Neural progenitor cell (in vitro differentiated cells): ENCODE results near the gene TENM3. TPM values are rescaled to one million over a fixed set of nuclear protein-coding genes. Genes with fewer than 3 reads are reported as not detected.

ENCODE experiments used
- DNase-seq: peaks from one replicate; pipeline ENCODE4 v3.0.0-alpha.2; 2016; ENCODE audit warnings: low spot score
- H2AFZ ChIP-seq: fragments of 200-600 bp; sonication (generic); replicated peaks from 2 replicates; pipeline ENCODE4 v1.6.1; 2016; ENCODE audit warnings: antibody characterized with exemption
- H3F3A ChIP-seq: fragments of 200-600 bp; sonication (generic); 2 replicates; pipeline ENCODE4 v1.6.1; 2016; ENCODE audit warnings: antibody characterized with exemption, low read depth
- H3K27ac ChIP-seq: fragments of 200-600 bp; sonication (generic); 2 replicates; pipeline ENCODE4 v1.5.1; 2016; ENCODE audit warnings: mild to moderate bottlenecking
- H3K27me3 ChIP-seq: fragments of 200-600 bp; sonication (generic); 2 replicates; pipeline ENCODE4 v1.6.1; 2016; ENCODE audit warnings: mild to moderate bottlenecking, moderate library complexity
- H3K36me3 ChIP-seq: fragments of 200-600 bp; sonication (generic); 2 replicates; pipeline ENCODE4 v1.5.1; 2016
- H3K4me1 ChIP-seq: fragments of 200-600 bp; sonication (generic); 2 replicates; pipeline ENCODE4 v1.6.1; 2016; ENCODE audit warnings: mixed run types
- H3K4me2 ChIP-seq: fragments of 200-600 bp; sonication (generic); 2 replicates; pipeline ENCODE4 v1.6.1; 2016
- H3K4me3 ChIP-seq: fragments of 200-600 bp; sonication (generic); 2 replicates; pipeline ENCODE4 v1.5.1; 2016
- H3K79me2 ChIP-seq: fragments of 200-600 bp; sonication (generic); 2 replicates; pipeline ENCODE4 v1.6.1; 2016; ENCODE audit warnings: low read depth
- H3K9ac ChIP-seq: fragments of 200-600 bp; sonication (generic); 2 replicates; pipeline ENCODE4 v1.6.1; 2016
- H3K9me3 ChIP-seq: fragments of 200-600 bp; sonication (generic); 2 replicates; pipeline ENCODE4 v1.5.1; 2016; ENCODE audit warnings: low read depth
- H4K20me1 ChIP-seq: fragments of 200-600 bp; sonication (generic); 2 replicates; pipeline ENCODE4 v1.6.1; 2016; ENCODE audit warnings: low read depth
- H3K27ac Mint-ChIP-seq: 3 replicates; pipeline ENCODE4 v1.8.0; 2021; ENCODE audit warnings: mixed read lengths
- H3K27me3 Mint-ChIP-seq: 2 replicates; pipeline ENCODE4 v1.8.0; 2022; ENCODE audit warnings: low read depth, mild to moderate bottlenecking, inconsistent platforms, moderate library complexity, mixed read lengths; ENCODE audit not compliant: insufficient read depth
- H3K36me3 Mint-ChIP-seq: 3 replicates; pipeline ENCODE4 v1.8.0; 2021; ENCODE audit warnings: mixed read lengths
- H3K4me1 Mint-ChIP-seq: 3 replicates; pipeline ENCODE4 v1.8.0; 2021; ENCODE audit warnings: mixed read lengths
- H3K4me3 Mint-ChIP-seq: 3 replicates; pipeline ENCODE4 v1.8.0; 2021; ENCODE audit warnings: mild to moderate bottlenecking, moderate library complexity, mixed read lengths
- H3K9me3 Mint-ChIP-seq: 3 replicates; pipeline ENCODE4 v1.8.0; 2020; ENCODE audit warnings: mixed read lengths
- CTCF ChIP-seq: fragments of 200-600 bp; sonication (generic); IDR thresholded peaks from 2 replicates; pipeline ENCODE4 v1.5.1; 2017; ENCODE audit warnings: antibody characterized with exemption, mild to moderate bottlenecking
- EZH2 ChIP-seq: fragments of 200-600 bp; sonication (generic); IDR thresholded peaks from 2 replicates; pipeline ENCODE4 v1.6.1; 2017; ENCODE audit warnings: antibody characterized with exemption, mild to moderate bottlenecking, moderate library complexity
- EZH2phosphoT487 ChIP-seq: fragments of 200-600 bp; sonication (generic); IDR thresholded peaks from 2 replicates; pipeline ENCODE4 v1.6.1; 2017; ENCODE audit warnings: antibody characterized with exemption
- total RNA-seq: library from RNA; depleted of rRNA; stranded (reverse); fragments of >200 nt; gene quantifications from 2 replicates; pipeline ENCODE4 v1.2.3, GENCODE V29; 2015; ENCODE audit warnings: low replicate concordance

Gene TENM3
- total RNA-seq, 1 donor from 2014 or later, result 78.7 TPM

GRCh38 chr4:182679533-182679932 lies 436.3 kb downstream of the TENM3 start:
- Histone ChIP-seq H3K36me3 (peaks cover 12% of the 10 kb centered on the region), H3K9me3 (no peaks in the 10 kb centered on the region), H3K27ac (peak overlapping the region; percentile 31), H2AFZ (no peak overlapping the region), H3F3A (no peaks in the 10 kb centered on the region), H3K79me2 (no peaks in the 10 kb centered on the region), H3K4me3 (no peak overlapping the region), H3K9ac (no peak overlapping the region), H3K27me3 (no peaks in the 10 kb centered on the region), H3K4me2 (no peak overlapping the region), H3K4me1 (peaks cover 3% of the 10 kb centered on the region), H4K20me1 (no peaks in the 10 kb centered on the region)
- no peaks in the 10 kb centered on the region for H3K9me3 Mint-ChIP-seq
- DNase-seq, result peak; percentile 23
- peaks cover 33% of the 10 kb centered on the region for H3K36me3 Mint-ChIP-seq
- no peak overlapping the region for H3K4me3 Mint-ChIP-seq
- H3K4me1 Mint-ChIP-seq, result peaks cover 36% of the 10 kb centered on the region
- H3K27me3 Mint-ChIP-seq, result no peaks in the 10 kb centered on the region
- peak overlapping the region; percentile 73 for H3K27ac Mint-ChIP-seq
- TF ChIP-seq CTCF (no peak), EZH2 (no peak), EZH2phosphoT487 (no peak)

GRCh38 chr4:182680234-182680653 lies 437.0 kb downstream of the TENM3 start:
- peak overlapping the region; percentile 54 for H3K4me3 Mint-ChIP-seq
- Histone ChIP-seq H3K4me1 (peaks cover 3% of the 10 kb centered on the region), H3K27me3 (no peaks in the 10 kb centered on the region), H3K27ac (peak overlapping the region; percentile 31), H2AFZ (no peak overlapping the region), H3K4me2 (no peak overlapping the region), H3K4me3 (no peak overlapping the region), H3K36me3 (peaks cover 12% of the 10 kb centered on the region), H3K9ac (no peak overlapping the region), H3F3A (no peaks in the 10 kb centered on the region), H4K20me1 (no peaks in the 10 kb centered on the region), H3K79me2 (no peaks in the 10 kb centered on the region), H3K9me3 (no peaks in the 10 kb centered on the region)
- H3K27ac Mint-ChIP-seq, result peak overlapping the region; percentile 84
- peaks cover 36% of the 10 kb centered on the region for H3K4me1 Mint-ChIP-seq
- peaks cover 36% of the 10 kb centered on the region for H3K36me3 Mint-ChIP-seq
- TF ChIP-seq CTCF (no peak), EZH2phosphoT487 (no peak), EZH2 (no peak)
- no peaks in the 10 kb centered on the region for H3K9me3 Mint-ChIP-seq
- no peaks in the 10 kb centered on the region for H3K27me3 Mint-ChIP-seq
- peak; percentile 29 for DNase-seq

- Histone ChIP-seq H3K4me2 (no peak overlapping the region), H3K27me3 (no peaks in the 10 kb centered on the region), H3K4me1 (peaks cover 3% of the 10 kb centered on the region), H3K9ac (no peak overlapping the region), H4K20me1 (no peaks in the 10 kb centered on the region), H3K4me3 (no peak overlapping the region), H3K36me3 (peaks cover 17% of the 10 kb centered on the region), H3K27ac (no peak overlapping the region), H3F3A (no peaks in the 10 kb centered on the region), H2AFZ (no peak overlapping the region), H3K79me2 (no peaks in the 10 kb centered on the region), H3K9me3 (no peaks in the 10 kb centered on the region)
- Mint-ChIP-seq H3K4me1 (peaks cover 29% of the 10 kb centered on the region), H3K27me3 (no peaks in the 10 kb centered on the region), H3K9me3 (no peaks in the 10 kb centered on the region), H3K27ac (no peak overlapping the region), H3K36me3 (peaks cover 29% of the 10 kb centered on the region), H3K4me3 (no peak overlapping the region)
- no peak for DNase-seq
- TF ChIP-seq EZH2, result no peak
- no peak for TF ChIP-seq EZH2phosphoT487
- TF ChIP-seq CTCF, result no peak
These were observed 440.5 kb downstream of the TENM3 start for GRCh38 chr4:182683661-182684060.
